GM21737 (cell line): ENCODE results near the gene LAD1.

Experiments
- ATAC-seq: cut with Tn5 transposase; IDR thresholded peaks from one replicate; pipeline ENCODE4 v1.9.1; 2021; ENCODE audit warnings: mild to moderate bottlenecking, moderate library complexity; ENCODE audit not compliant: unreplicated experiment

The LAD1 gene

DNA sequence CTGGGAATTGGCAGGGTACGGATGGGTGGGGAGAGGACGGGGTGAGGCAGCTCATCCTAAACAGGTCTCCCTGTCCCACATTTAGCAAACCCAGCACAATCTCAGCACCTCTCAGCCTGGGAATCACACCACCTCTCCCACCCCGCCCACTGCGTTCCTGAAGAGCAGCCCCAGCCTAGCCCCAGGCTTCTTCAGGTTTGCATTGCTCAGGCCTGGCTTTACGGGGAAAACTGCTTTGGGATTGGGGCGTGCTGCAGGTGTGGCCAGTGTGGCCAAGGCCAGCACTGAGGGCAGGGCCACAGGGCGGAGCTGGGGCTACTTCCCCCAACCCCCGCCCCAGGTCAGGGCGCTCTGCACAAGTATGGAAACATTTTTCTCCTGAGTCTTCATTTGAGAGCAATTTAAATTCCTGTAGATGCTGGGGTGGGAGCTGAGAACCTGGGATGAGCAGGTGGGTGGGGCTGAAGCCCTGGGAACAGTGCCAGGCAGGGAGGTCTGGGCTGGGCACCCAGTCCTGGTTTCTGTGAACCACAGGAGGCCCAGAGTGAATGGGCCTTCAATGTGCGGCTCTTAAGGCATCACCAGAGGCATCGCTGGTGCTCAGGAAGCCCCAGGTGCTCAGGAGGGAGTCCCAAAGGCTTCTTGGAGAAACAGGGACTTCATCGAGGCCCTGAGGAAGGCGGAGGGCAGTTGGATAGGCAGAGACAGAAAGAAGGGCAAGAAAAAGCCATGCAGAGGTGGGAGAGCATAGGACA is 45.8 kb downstream of the LAD1 start:
- no peak for ATAC-seq

DNA sequence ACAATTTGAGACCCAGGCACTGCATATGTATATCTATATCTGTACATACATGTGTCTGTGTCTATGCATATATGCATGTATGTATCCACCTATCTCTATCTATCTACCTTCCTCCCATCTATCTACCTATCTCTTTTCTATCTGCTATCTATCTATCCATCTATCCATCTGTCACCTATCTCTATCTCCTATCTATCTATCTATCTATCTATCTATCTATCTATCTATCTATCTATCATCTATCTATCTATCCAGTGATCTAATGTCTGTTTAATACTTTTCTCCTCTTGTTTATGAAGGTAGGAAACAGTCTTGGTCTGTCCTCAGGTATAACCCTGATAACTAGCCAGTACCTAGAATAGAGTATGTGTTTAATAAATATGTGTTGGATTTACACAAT is 47.5 kb downstream of the LAD1 start:
- ATAC-seq: no peak

- no peak for ATAC-seq
Observed at GRCh38 chr1:201350884-201351283, 48.2 kb downstream of the LAD1 start.

DNA sequence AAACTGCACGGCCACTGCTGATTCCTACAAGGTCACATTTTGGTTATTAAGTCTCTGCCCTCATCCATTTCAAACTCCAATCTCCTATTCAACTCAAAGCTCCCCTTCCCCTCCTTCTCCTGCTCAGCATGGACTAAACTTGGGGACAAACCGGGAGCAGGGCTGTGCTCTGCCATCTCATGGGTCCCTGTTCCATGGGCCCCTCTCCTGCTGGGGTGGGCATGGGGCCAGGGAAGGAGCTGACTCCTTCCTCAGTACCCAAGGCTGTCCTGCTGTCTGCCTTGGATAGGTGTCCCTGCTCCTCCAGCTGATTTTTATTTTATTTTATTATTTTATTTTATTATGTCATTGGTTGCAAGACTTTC is 48.8 kb downstream of the LAD1 start:
- no peak for ATAC-seq

GRCh38 chr1:201349092-201349491 is 50.0 kb downstream of the LAD1 start:
- no peak for ATAC-seq

DNA sequence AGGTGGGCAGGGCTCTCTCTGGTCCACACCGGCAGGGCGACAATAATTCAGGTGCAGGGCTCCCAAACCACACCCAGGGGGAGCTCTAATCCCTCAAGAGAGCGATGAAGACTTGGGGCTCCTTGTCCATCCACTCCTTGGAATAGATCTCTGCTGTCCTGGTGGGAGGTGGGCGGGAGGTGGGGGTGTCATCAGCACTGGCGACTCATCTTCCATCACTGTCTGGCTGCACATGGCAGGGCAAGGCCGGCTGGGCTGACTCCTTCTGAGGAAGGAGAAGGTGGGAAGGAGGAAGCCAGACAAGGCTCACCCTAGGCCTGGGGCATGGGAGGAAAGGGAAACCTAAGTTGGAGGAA is 50.9 kb downstream of the LAD1 start:
- ATAC-seq: no peak

DNA sequence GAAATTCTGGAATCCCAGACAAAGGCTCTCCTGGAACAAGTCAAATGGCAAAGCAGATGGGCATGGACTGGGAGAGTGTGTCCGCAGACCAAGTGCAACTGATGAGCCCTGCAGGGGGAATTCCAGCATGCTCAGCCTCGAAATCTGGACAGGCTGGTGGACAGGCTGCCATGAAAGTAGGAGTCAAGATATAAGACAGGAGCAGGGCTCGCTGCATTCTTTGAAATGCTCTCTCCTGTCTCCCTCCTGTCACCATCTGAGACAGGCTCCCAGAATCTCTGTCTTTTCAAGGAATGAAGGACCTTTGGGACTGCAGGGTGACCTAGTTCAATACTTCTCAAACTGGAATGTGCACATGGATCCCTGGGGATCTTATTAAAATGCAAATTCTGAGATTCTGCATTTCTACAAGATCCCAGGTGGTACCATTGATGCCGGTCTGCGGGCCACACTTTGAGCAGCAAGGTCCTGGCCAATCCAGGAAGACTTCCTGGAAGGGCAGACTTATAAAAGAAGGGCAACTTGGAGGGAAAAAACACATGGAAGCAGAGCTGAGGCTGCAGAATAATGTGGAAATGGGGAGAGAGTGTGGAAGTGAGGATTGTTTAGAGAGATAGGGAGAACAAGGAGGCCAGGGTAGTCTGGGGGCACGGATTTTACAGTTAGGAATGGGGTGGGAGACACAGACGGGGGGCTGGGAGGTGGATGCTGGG is 51.5 kb downstream of the LAD1 start:
- no peak for ATAC-seq

GRCh38 chr1:201346987-201347386 is 52.1 kb downstream of the LAD1 start:
- ATAC-seq: no peak

GRCh38 chr1:201346337-201346939 is 52.7 kb downstream of the LAD1 start:
- no peak for ATAC-seq

DNA sequence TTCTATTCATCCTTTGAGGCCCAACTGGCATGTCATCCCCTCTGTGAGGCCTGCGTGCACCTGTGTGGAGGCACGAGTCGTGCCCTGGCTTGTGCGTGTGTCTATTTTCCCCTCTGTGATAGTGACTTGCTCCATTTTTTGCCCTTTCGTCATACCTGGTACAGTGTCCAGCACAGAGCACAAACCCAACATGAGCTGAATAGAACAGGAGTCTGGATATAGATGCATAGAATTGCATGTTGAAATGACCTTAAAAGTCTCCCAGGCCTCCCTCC is 54.1 kb downstream of the LAD1 start:
- no peak for ATAC-seq

- no peak for ATAC-seq
Observed at GRCh38 chr1:201344206-201345080, 54.7 kb downstream of the LAD1 start.

DNA sequence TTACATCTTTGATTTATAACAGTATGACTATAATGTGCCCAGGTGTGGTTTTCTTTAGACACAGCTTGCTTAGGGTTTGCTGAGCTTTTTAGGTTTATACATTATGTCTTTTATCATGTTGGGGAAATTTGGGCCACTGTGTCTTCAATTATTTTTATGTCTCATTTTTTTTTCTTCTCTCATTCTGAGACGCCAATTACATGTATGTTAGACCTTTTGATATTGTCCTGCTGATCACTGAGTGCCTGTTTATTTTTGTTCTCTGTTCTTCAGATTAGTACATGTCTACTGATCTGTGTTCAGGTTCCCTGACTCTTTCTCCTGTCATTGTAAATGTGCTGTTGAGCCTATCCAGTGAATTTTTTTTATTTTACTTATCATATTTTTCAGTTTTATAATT is 57.7 kb downstream of the LAD1 start:
- ATAC-seq: no peak

DNA sequence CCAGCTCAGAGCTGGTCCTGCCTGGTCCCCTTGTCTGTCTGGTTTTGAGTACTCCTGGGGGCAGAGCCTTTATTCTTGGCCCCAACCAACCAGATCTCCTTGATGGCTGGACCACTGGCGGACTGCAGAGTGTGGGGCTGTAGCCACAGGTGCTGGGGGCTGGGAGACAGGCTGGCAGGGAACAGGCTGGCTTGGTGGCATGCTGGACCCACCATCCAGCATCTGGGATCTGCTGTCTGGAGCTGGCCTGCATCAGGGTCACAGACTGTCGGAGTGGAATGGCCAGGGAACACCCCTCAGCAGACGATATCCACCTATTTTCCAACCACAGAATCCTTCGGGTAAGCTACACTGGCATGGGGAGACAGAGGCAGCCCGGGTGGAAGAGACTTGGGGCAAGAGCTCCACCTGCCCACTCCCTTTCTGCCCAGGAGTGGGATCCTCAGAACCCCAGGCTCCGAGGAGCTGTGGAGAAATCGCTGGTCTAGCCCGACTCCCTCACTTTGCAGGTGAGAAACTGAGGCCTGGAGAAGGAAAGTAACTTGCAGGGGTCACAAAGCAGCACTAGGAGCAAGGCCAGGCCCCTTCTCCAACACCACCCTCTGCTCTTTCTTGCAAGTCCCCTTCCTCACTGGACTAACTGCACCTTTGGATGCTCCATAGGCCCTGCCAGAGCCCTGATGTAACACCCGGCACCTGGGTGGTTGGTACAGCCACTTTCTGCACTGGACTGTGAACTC is 62.2 kb downstream of the LAD1 start:
- no peak for ATAC-seq

GRCh38 chr1:201335901-201336300 is 63.2 kb downstream of the LAD1 start:
- ATAC-seq: no peak

- no peak for ATAC-seq
Observed at GRCh38 chr1:201335174-201335870, 63.8 kb downstream of the LAD1 start.

DNA sequence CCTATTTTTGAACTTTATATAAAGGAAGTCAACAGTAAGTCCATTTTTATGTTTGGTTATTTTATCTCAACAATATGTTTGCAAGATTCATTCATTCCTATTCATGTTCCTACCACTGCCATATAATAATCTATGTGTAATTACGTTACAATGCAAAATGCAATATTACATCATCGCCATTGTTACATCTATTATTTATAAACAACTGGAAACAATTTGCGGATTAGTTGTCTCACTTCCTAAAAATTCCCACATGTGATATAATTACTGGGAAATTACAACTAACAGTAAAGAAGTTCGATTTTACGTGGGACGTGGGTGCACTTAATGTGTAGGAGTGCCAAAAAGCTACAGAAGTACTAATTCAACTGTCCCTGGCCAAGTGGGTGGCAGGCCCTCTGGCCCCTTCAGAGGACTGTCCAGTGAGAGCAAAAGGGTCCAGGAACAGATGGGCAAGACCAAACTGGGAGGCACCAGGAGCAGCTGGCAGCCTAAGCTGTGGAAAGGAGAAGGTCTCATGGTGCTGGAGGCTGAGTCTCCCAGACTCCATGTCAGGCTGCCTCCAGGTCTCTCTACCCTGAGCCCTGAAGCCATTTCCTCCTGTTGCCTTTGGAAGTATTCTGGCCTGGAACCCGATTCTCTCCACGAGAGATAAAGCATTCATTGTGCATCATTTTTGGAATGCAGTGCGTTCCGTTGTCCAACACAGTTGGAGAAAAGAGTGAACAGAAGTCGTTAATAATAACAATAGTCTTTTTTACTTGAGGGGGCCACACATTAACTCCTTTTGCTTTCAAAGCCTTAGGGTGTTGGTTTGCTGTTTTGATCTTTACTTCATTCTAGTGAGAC is 64.6 kb downstream of the LAD1 start:
- ATAC-seq: no peak

DNA sequence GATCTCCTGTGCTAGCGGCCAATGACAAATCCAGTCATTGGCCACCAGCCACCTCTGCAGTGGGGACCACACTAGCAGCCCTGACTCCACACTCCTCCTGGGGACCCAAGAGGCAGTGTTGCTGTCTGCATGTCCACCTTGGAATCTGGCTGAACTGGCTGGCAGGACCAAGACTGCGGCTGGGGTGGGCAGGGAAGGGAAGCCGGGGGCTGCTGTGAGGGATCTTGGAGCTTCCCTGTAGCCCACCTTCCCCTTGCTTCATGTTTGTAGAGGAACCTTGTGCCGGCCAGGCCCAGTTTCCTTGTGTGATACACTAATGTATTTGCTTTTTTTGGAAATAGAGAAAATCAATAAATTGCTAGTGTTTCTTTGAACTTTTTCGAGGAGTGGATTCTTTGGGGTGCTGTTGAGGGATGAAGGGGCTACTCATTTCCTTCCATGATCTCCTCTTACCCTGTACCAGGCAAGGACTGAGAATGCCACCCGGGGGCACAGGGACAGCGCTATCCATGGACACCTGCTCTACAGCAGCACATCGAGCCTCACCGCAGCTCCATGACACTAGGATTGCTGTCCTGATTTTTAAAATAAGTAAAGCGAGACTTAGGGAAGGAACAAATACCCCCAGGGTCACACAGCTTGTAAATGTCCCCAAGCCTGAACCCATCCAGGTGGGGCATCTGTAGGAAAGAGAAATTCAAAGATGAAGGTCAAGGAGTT is 66.3 kb downstream of the LAD1 start:
- no peak for ATAC-seq

GRCh38 chr1:201332021-201332420 is 67.1 kb downstream of the LAD1 start:
- no peak for ATAC-seq

DNA sequence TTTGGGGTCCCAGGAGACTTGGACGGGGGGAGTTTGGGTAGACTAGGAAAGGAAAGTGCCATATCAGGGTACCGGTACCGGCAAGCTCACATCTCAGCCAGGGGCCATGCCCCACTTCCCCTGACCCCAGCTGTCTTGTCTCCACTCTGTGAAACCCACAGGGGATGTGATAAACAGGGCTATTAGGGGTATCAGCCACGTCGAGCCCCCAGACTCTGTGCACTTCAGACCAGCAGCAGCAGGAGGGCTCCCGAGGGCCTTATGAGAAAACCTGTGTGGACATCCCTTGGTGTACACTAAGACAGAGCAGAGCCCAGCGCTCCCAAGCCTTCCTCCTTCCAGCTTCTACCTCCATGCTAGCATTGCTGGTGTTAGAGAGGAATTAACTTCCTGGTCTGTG is 68.0 kb downstream of the LAD1 start:
- no peak for ATAC-seq
